Loucy (cell line): ENCODE results near the gene ERC1.
"Not testable (repeated sequence)": the region's sequence is repeated elsewhere in the genome, so short reads cannot be mapped to it uniquely, and the experiment has no call there.

Experiments used
- H2AFZ ChIP-seq: fragments of 200-600 bp; sonication (generic); 2 replicates; pipeline ENCODE4 v1.6.0; 2016; ENCODE audit warnings: antibody characterized with exemption, mild to moderate bottlenecking, low read length, moderate library complexity
- H3F3A ChIP-seq: fragments of 200-600 bp; 2 replicates; pipeline ENCODE4 v1.6.0; 2016; ENCODE audit warnings: antibody characterized with exemption, low read depth, mild to moderate bottlenecking
- H3K27me3 ChIP-seq: fragments of 200-600 bp; sonication (generic); 2 replicates; pipeline ENCODE4 v1.6.1; 2014; ENCODE audit warnings: low read length, mild to moderate bottlenecking; ENCODE audit not compliant: insufficient read depth, poor library complexity, severe bottlenecking
- H3K36me3 ChIP-seq: fragments of 200-600 bp; sonication (generic); 2 replicates; pipeline ENCODE4 v1.6.1; 2016; ENCODE audit warnings: low read length; ENCODE audit not compliant: insufficient read depth
- H3K4me1 ChIP-seq: fragments of 200-600 bp; sonication (generic); 2 replicates; pipeline ENCODE4 v1.5.1; 2014; ENCODE audit warnings: low read length, mild to moderate bottlenecking; ENCODE audit not compliant: insufficient read depth, poor library complexity, severe bottlenecking
- H3K4me2 ChIP-seq: fragments of 200-600 bp; sonication (generic); 2 replicates; pipeline ENCODE4 v1.6.0; 2014; ENCODE audit warnings: antibody characterized with exemption, low read length, low read depth, mild to moderate bottlenecking; ENCODE audit not compliant: poor library complexity, severe bottlenecking
- H3K4me3 ChIP-seq: fragments of 200-600 bp; sonication (generic); 2 replicates; pipeline ENCODE4 v1.5.1; 2014; ENCODE audit warnings: low read length, mild to moderate bottlenecking, mixed read lengths; ENCODE audit not compliant: poor library complexity, severe bottlenecking
- H3K79me2 ChIP-seq: fragments of 200-600 bp; sonication (generic); 2 replicates; pipeline ENCODE4 v1.6.1; 2014; ENCODE audit warnings: low read length; ENCODE audit not compliant: insufficient read depth
- H3K9ac ChIP-seq: fragments of 200-600 bp; sonication (generic); 2 replicates; pipeline ENCODE4 v1.6.0; 2014; ENCODE audit warnings: mild to moderate bottlenecking, low read depth, low read length, moderate library complexity; ENCODE audit not compliant: poor library complexity, severe bottlenecking
- H3K9me2 ChIP-seq: fragments of 200-600 bp; sonication (generic); replicated peaks from 2 replicates; pipeline ENCODE4 v1.6.1; 2016; ENCODE audit warnings: low read depth, low read length, mixed read lengths
- H3K9me3 ChIP-seq: fragments of 200-600 bp; sonication (generic); 2 replicates; pipeline ENCODE4 v1.6.1; 2014; ENCODE audit warnings: mild to moderate bottlenecking, antibody characterized with exemption, low read length, low read depth; ENCODE audit not compliant: insufficient read depth
- H4K20me1 ChIP-seq: fragments of 200-600 bp; sonication (generic); 2 replicates; pipeline ENCODE4 v1.6.0; 2014; ENCODE audit warnings: antibody characterized with exemption, low read length, mild to moderate bottlenecking; ENCODE audit not compliant: insufficient read depth, poor library complexity, severe bottlenecking
- CTCF ChIP-seq: fragments of 200-600 bp; sonication (generic); conservative IDR thresholded peaks from 2 replicates; pipeline ENCODE4 v1.5.1; 2014; ENCODE audit warnings: mild to moderate bottlenecking, antibody characterized with exemption, low read length
- EZH2phosphoT487 ChIP-seq: fragments of 200-600 bp; IDR thresholded peaks from 2 replicates; pipeline ENCODE4 v1.6.1; 2018; ENCODE audit warnings: antibody characterized with exemption, mild to moderate bottlenecking, moderate library complexity, borderline replicate concordance

Gene ERC1

GRCh38 chr12:1314523-1314922, 323.5 kb downstream of the ERC1 start:
- no peak overlapping the region for H3K4me3 ChIP-seq
- H4K20me1 ChIP-seq: no peaks in the 10 kb centered on the region
- H3K4me2 ChIP-seq: no peak overlapping the region
- H3F3A ChIP-seq: no peaks in the 10 kb centered on the region
- H3K79me2 ChIP-seq: no peaks in the 10 kb centered on the region
- no peaks in the 10 kb centered on the region for H3K9me2 ChIP-seq
- no peak overlapping the region for H2AFZ ChIP-seq
- peaks cover 5% of the 10 kb centered on the region; the same call in 1 of the 2 replicates for H3K9me3 ChIP-seq
- H3K9ac ChIP-seq: no peak overlapping the region
- H3K27me3 ChIP-seq: no peaks in the 10 kb centered on the region
- no peak for TF ChIP-seq EZH2phosphoT487
- no peak for TF ChIP-seq CTCF
- peaks cover 5% of the 10 kb centered on the region for H3K4me1 ChIP-seq
- 0 out of 2 replicates have a peak, but pooled peaks cover 3% of the 10 kb centered on the region for H3K36me3 ChIP-seq

GRCh38 chr12:1316991-1317390, 326.0 kb downstream of the ERC1 start:
- not testable (repeated sequence) for H3K4me1 ChIP-seq, H3K79me2 ChIP-seq, H3F3A ChIP-seq, H3K36me3 ChIP-seq, H3K9ac ChIP-seq, H3K9me3 ChIP-seq, H2AFZ ChIP-seq, H3K4me3 ChIP-seq, H4K20me1 ChIP-seq, H3K27me3 ChIP-seq, H3K9me2 ChIP-seq, H3K4me2 ChIP-seq

- Histone ChIP-seq H3K4me3 (no peak overlapping the region), H3K27me3 (no peaks in the 10 kb centered on the region), H3K9ac (no peak overlapping the region), H2AFZ (no peak overlapping the region), H4K20me1 (no peaks in the 10 kb centered on the region), H3F3A (0 out of 2 replicates have a peak, but pooled peaks cover 2% of the 10 kb centered on the region), H3K9me3 (peaks cover 5% of the 10 kb centered on the region; the same call in 1 of the 2 replicates), H3K4me1 (peaks cover 6% of the 10 kb centered on the region), H3K9me2 (no peaks in the 10 kb centered on the region), H3K79me2 (no peaks in the 10 kb centered on the region), H3K4me2 (no peak overlapping the region), H3K36me3 (0 out of 2 replicates have a peak, but pooled peaks cover 3% of the 10 kb centered on the region)
- TF ChIP-seq EZH2phosphoT487: no peak
- TF ChIP-seq CTCF: no peak
These were observed 327.5 kb downstream of the ERC1 start for GRCh38 chr12:1318327-1319031.

- H3K9ac ChIP-seq: no peak overlapping the region
- no peaks in the 10 kb centered on the region for H3K27me3 ChIP-seq
These were observed 328.2 kb downstream of the ERC1 start for GRCh38 chr12:1319212-1319611.

More at GRCh38 chr12:1319212-1319611, 328.2 kb downstream of the ERC1 start:
- H2AFZ ChIP-seq: no peak overlapping the region
- no peak overlapping the region for H3K4me3 ChIP-seq
- H4K20me1 ChIP-seq: no peaks in the 10 kb centered on the region
- H3K4me2 ChIP-seq: no peak overlapping the region
- H3K36me3 ChIP-seq: 0 out of 2 replicates have a peak, but pooled peaks cover 3% of the 10 kb centered on the region
- no peaks in the 10 kb centered on the region for H3K9me2 ChIP-seq
- peaks cover 11% of the 10 kb centered on the region for H3K4me1 ChIP-seq
- H3K79me2 ChIP-seq: no peaks in the 10 kb centered on the region
- 0 out of 2 replicates have a peak, but pooled peaks cover 2% of the 10 kb centered on the region for H3F3A ChIP-seq
- peaks cover 5% of the 10 kb centered on the region; the same call in 1 of the 2 replicates for H3K9me3 ChIP-seq
- TF ChIP-seq CTCF (no peak), EZH2phosphoT487 (no peak)
